A673 (cell line): ENCODE measurements around the gene BTC.

ENCODE experiments used
- EZH2 ChIP-seq: fragments of 200-600 bp; sonication (generic); IDR thresholded peaks from 2 replicates; pipeline ENCODE4 v1.6.1; 2017; ENCODE audit warnings: borderline replicate concordance, low read depth, mild to moderate bottlenecking, mixed read lengths, antibody characterized with exemption, low read length; ENCODE audit not compliant: poor library complexity, severe bottlenecking
- TF ChIP-seq, protein P1 (sequence below): fragments of 300-800, 200-600 bp; sonication (generic); conservative IDR thresholded peaks from 2 replicates; pipeline ENCODE4 v1.5.1; 2017; ENCODE audit warnings: low read depth, mild to moderate bottlenecking, antibody characterized with exemption, low read length, moderate library complexity, mixed read lengths

DNA sequence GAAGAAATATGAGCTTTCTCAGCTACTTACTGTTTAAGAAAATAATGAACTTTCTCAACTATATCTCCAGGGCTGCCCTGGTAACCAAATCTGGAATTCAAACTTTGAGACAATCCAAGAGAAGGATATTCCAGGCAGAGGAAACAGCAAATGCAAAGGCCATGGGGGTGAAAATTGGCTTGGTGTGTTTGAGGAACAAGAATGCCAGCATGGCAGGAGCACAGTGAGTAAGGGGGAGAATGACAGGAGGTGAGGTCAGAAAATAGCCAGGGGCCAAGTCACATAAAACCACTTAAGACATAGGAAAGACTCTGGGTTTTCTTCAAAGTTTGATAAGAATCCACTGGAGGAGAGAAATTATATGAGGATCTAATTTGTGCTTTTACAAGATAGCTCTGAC is 27.2 kb upstream of the BTC start:
- no peak for TF ChIP-seq EZH2
- TF ChIP-seq, protein P1, sequence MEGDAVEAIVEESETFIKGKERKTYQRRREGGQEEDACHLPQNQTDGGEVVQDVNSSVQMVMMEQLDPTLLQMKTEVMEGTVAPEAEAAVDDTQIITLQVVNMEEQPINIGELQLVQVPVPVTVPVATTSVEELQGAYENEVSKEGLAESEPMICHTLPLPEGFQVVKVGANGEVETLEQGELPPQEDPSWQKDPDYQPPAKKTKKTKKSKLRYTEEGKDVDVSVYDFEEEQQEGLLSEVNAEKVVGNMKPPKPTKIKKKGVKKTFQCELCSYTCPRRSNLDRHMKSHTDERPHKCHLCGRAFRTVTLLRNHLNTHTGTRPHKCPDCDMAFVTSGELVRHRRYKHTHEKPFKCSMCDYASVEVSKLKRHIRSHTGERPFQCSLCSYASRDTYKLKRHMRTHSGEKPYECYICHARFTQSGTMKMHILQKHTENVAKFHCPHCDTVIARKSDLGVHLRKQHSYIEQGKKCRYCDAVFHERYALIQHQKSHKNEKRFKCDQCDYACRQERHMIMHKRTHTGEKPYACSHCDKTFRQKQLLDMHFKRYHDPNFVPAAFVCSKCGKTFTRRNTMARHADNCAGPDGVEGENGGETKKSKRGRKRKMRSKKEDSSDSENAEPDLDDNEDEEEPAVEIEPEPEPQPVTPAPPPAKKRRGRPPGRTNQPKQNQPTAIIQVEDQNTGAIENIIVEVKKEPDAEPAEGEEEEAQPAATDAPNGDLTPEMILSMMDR: no peak
